ENCODE data around the gene NTN5. TPM values are rescaled to one million over a fixed set of nuclear protein-coding genes. Genes with fewer than 3 reads are reported as not detected.

The NTN5 gene
- total RNA-seq, 4 donors from 2014 or later, result 0.64 to 2.2 (median 1.3) TPM

GRCh38 chr19:48673436-48674100 lies 751 bp upstream of the NTN5 start:
- Histone ChIP-seq H3K27ac (no peak overlapping the region), H3K27me3 (no peaks in the 10 kb centered on the region), H3K9me3 (no peaks in the 10 kb centered on the region), H3K4me3 (no peak overlapping the region), H3K4me1 (peaks cover 25% of the 10 kb centered on the region), H3K36me3 (no peaks in the 10 kb centered on the region)
- DNase-seq (ENCODE audit: low spot score in 2 of 2), result no peak
- WGBS, result 80% methylated on average over 24 of the region's 25 CpGs
- TF ChIP-seq CTCF (IDR thresholded peaks at IDR 0.05) (no peak), POLR2A (IDR thresholded peaks at IDR 0.05) (no peak), EP300 (IDR thresholded peaks at IDR 0.05) (no peak), POLR2AphosphoS5 (IDR thresholded peaks at IDR 0.05) (no peak)

GRCh38 chr19:48671446-48671995 lies 1.3 kb downstream of the NTN5 start:
- no peak for TF ChIP-seq POLR2A (IDR thresholded peaks at IDR 0.05)
- TF ChIP-seq EP300 (IDR thresholded peaks at IDR 0.05), result no peak
- no peak for TF ChIP-seq POLR2AphosphoS5 (IDR thresholded peaks at IDR 0.05)
- TF ChIP-seq CTCF (IDR thresholded peaks at IDR 0.05), result no peak
- H3K27ac ChIP-seq, result no peak overlapping the region
- no peaks in the 10 kb centered on the region for H3K9me3 ChIP-seq
- H3K27me3 ChIP-seq, result no peaks in the 10 kb centered on the region
- 87% methylated on average over 6 of the region's 10 CpGs for WGBS
- peaks cover 11% of the 10 kb centered on the region for H3K4me1 ChIP-seq
- H3K36me3 ChIP-seq, result no peaks in the 10 kb centered on the region
- DNase-seq (ENCODE audit: low spot score in 2 of 2), result no peak
- no peak overlapping the region for H3K4me3 ChIP-seq

- H3K9me3 ChIP-seq, result no peaks in the 10 kb centered on the region
- H3K4me3 ChIP-seq, result no peak overlapping the region
- TF ChIP-seq POLR2A (IDR thresholded peaks at IDR 0.05) (no peak), CTCF (IDR thresholded peaks at IDR 0.05) (no peak), POLR2AphosphoS5 (IDR thresholded peaks at IDR 0.05) (no peak), EP300 (IDR thresholded peaks at IDR 0.05) (no peak)
- H3K4me1 ChIP-seq, result peaks cover 10% of the 10 kb centered on the region
- 76% methylated on average over 11 of the region's 21 CpGs for WGBS
- no peak for DNase-seq (ENCODE audit: low spot score in 2 of 2)
- H3K36me3 ChIP-seq, result no peaks in the 10 kb centered on the region
- no peaks in the 10 kb centered on the region for H3K27me3 ChIP-seq
- H3K27ac ChIP-seq, result no peak overlapping the region
Observed at GRCh38 chr19:48670699-48671445, 1.9 kb downstream of the NTN5 start.

GRCh38 chr19:48669903-48670668 lies 2.7 kb downstream of the NTN5 start:
- TF ChIP-seq POLR2AphosphoS5 (IDR thresholded peaks at IDR 0.05), result no peak
- no peak for TF ChIP-seq EP300 (IDR thresholded peaks at IDR 0.05)
- TF ChIP-seq POLR2A (IDR thresholded peaks at IDR 0.05), result no peak
- TF ChIP-seq CTCF (IDR thresholded peaks at IDR 0.05), result no peak
- Histone ChIP-seq H3K27me3 (no peaks in the 10 kb centered on the region), H3K9me3 (no peaks in the 10 kb centered on the region), H3K27ac (no peak overlapping the region), H3K4me3 (no peak overlapping the region), H3K4me1 (peaks cover 2% of the 10 kb centered on the region), H3K36me3 (no peaks in the 10 kb centered on the region)
- 90% methylated on average over 8 of the region's 26 CpGs for WGBS
- DNase-seq (ENCODE audit: low spot score in 2 of 2), result no peak

Data from suprapubic skin (tissue), 4 donors.